PC-9 (cell line): ENCODE measurements around the gene HOXC10.

Source experiments
- CTCF ChIP-seq: fragments of 200-600 bp; sonication (generic); conservative IDR thresholded peaks from 2 replicates; pipeline ENCODE4 v1.6.1; 2017; ENCODE audit warnings: mixed run types, antibody characterized with exemption, mild to moderate bottlenecking, moderate library complexity
- EZH2 ChIP-seq: fragments of 200-600 bp; sonication (generic); IDR thresholded peaks from 2 replicates; pipeline ENCODE4 v1.8.0; 2017; ENCODE audit warnings: antibody characterized with exemption, low read depth

GRCh38 chr12:54038871-54039414 lies 54.0 kb downstream of the HOXC10 start:
- no peak for TF ChIP-seq CTCF
- no peak for TF ChIP-seq EZH2
